ENCODE measurements around the gene BLMH.

The BLMH gene

DNA sequence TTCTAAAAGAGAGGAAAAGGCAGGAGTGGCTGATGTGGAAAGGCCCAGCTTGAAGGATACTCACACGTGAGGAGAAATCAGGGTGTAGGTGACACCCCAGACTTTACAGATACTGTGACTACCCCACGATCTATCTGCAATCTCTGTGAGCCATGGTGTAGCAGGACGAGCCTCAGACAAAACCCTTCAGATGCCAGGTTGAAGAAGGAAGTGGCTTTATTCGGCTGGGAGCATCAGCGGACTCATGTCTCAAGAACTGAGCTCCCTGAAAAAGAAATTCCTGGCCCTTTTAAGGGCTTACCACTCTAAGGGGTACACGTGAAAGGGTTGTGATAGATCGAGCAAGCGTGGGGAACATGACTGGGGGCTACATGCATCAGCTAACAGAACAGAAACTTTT, 51.6 kb downstream of the BLMH start:
- peaks cover 9% of the 10 kb centered on the region for H3K4me1 ChIP-seq (ENCODE audit: insufficient read depth, insufficient read length)
- H3K27me3 ChIP-seq (ENCODE audit: insufficient read depth, insufficient read length) = peaks cover 45% of the 10 kb centered on the region
- no peak overlapping the region for H3K4me3 ChIP-seq (ENCODE audit: insufficient read length, low read depth)
- no peak for TF ChIP-seq ZNF274 (IDR thresholded peaks at IDR 0.05; ENCODE audit: low read depth, low read length)
- no peak for TF ChIP-seq YY1 (IDR thresholded peaks at IDR 0.05; ENCODE audit: insufficient read depth, insufficient read length)
- TF ChIP-seq SUZ12 (IDR thresholded peaks at IDR 0.05; ENCODE audit: extremely low read depth, insufficient read depth, insufficient read length) = no peak
- no peak for DNase-seq (ENCODE audit: low read depth, low spot score)
- H3K9me3 ChIP-seq (ENCODE audit: insufficient read depth, low read length) = peaks cover 8% of the 10 kb centered on the region; the same call in 1 of the 2 replicates
- no peak overlapping the region for H3K9ac ChIP-seq (ENCODE audit: insufficient read length, low read depth)
- H3K36me3 ChIP-seq (ENCODE audit: insufficient read depth, insufficient read length, low read length) = no peaks in the 10 kb centered on the region

DNA sequence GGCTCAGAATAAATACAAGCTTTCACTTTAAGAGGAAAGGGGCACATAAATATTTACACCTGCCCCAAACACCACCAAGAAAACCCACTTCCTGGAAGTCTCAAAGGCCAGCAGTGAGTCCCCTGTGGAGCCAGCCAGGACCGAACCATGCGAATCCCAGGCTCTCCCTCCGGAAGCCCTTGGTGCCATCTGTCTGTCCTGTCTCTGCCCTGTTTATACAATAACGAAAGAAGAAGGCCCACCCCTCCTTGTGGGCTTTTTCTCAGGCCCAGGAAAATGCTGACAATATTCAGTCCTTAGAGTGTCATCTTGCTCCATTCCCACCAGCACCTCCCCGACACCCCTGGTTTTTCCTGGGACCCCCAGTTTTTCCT, 52.7 kb downstream of the BLMH start:
- no peak overlapping the region for H3K9ac ChIP-seq (ENCODE audit: insufficient read length, low read depth)
- H3K4me3 ChIP-seq (ENCODE audit: insufficient read length, low read depth) = no peak overlapping the region
- H3K9me3 ChIP-seq (ENCODE audit: insufficient read depth, low read length) = peaks cover 8% of the 10 kb centered on the region; the same call in 1 of the 2 replicates
- peaks cover 56% of the 10 kb centered on the region for H3K27me3 ChIP-seq (ENCODE audit: insufficient read depth, insufficient read length)
- TF ChIP-seq SUZ12 (IDR thresholded peaks at IDR 0.05; ENCODE audit: extremely low read depth, insufficient read depth, insufficient read length) = no peak
- TF ChIP-seq ZNF274 (IDR thresholded peaks at IDR 0.05; ENCODE audit: low read depth, low read length) = no peak
- TF ChIP-seq YY1 (IDR thresholded peaks at IDR 0.05; ENCODE audit: insufficient read depth, insufficient read length) = no peak
- DNase-seq (ENCODE audit: low read depth, low spot score) = no peak
- no peaks in the 10 kb centered on the region for H3K36me3 ChIP-seq (ENCODE audit: insufficient read depth, insufficient read length, low read length)
- H3K4me1 ChIP-seq (ENCODE audit: insufficient read depth, insufficient read length) = peaks cover 9% of the 10 kb centered on the region

DNA sequence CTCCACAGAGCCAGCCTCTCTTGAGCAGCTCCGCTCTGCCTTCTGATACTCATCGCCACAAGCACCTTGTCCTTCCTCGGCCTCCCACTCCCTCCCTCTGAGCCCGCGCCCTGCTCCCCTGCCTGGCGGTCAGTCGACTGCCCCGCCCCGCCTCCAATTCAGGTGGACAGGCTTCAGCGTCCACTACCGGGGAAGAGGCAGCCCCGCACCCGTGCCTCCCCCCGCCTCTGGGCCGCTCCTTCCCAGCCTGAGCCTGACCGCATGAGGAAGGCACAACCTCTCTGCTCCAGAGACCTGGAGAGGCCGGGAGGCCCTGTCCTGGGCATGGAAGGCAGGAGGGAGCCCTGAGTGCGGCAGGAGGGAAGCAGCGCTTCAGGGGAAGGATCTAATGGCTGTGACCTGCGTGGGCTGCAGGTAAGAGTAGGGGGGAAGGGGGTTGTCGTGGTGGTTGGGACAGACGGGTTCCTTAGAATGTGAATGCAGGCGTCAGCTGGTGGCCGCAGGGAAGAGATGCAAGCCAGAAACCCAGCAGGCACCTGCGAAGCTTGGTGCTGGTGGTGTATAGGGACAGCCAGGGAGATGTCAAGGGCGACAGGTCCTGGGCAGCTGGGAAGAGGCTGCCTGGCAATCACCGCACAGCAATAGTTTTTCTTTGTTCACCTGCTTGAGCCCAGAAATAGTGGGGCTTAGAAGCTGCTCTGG, 53.2 kb downstream of the BLMH start:
- Histone ChIP-seq H3K4me3 (ENCODE audit: insufficient read length, low read depth) (peak overlapping the region; percentile 8), H3K9me3 (ENCODE audit: insufficient read depth, low read length) (peaks cover 8% of the 10 kb centered on the region; the same call in 1 of the 2 replicates), H3K4me1 (ENCODE audit: insufficient read depth, insufficient read length) (peaks cover 9% of the 10 kb centered on the region), H3K9ac (ENCODE audit: insufficient read length, low read depth) (peak overlapping the region; percentile 2), H3K27me3 (ENCODE audit: insufficient read depth, insufficient read length) (peaks cover 61% of the 10 kb centered on the region), H3K36me3 (ENCODE audit: insufficient read depth, insufficient read length, low read length) (no peaks in the 10 kb centered on the region)
- TF ChIP-seq YY1 (IDR thresholded peaks at IDR 0.05; ENCODE audit: insufficient read depth, insufficient read length) = no peak
- no peak for TF ChIP-seq SUZ12 (IDR thresholded peaks at IDR 0.05; ENCODE audit: extremely low read depth, insufficient read depth, insufficient read length)
- no peak for TF ChIP-seq ZNF274 (IDR thresholded peaks at IDR 0.05; ENCODE audit: low read depth, low read length)
- DNase-seq (ENCODE audit: low read depth, low spot score) = no peak

DNA sequence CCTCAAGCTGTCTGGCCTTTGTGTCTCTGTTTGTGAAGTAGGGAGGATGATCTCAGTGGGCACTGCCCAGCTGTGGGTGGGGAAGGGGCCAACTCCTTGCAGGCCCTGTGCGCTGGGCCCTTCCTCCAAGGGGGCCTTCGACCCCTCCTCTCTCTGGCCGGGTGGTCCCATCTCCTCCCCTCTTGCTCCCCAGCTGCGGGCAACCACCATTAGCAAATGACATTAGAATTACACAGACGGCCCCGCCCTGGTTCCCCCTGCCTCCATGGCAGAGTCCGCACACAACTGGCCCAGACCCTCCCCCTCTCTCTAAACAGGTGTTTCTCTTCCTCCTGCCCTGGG, 53.8 kb downstream of the BLMH start:
- Histone ChIP-seq H3K4me3 (ENCODE audit: insufficient read length, low read depth) (no peak overlapping the region), H3K4me1 (ENCODE audit: insufficient read depth, insufficient read length) (peaks cover 9% of the 10 kb centered on the region), H3K9ac (ENCODE audit: insufficient read length, low read depth) (no peak overlapping the region), H3K9me3 (ENCODE audit: insufficient read depth, low read length) (peaks cover 8% of the 10 kb centered on the region; the same call in 1 of the 2 replicates), H3K36me3 (ENCODE audit: insufficient read depth, insufficient read length, low read length) (no peaks in the 10 kb centered on the region), H3K27me3 (ENCODE audit: insufficient read depth, insufficient read length) (peaks cover 67% of the 10 kb centered on the region)
- no peak for DNase-seq (ENCODE audit: low read depth, low spot score)
- TF ChIP-seq YY1 (IDR thresholded peaks at IDR 0.05; ENCODE audit: insufficient read depth, insufficient read length) (no peak), ZNF274 (IDR thresholded peaks at IDR 0.05; ENCODE audit: low read depth, low read length) (no peak), SUZ12 (IDR thresholded peaks at IDR 0.05; ENCODE audit: extremely low read depth, insufficient read depth, insufficient read length) (no peak)

DNA sequence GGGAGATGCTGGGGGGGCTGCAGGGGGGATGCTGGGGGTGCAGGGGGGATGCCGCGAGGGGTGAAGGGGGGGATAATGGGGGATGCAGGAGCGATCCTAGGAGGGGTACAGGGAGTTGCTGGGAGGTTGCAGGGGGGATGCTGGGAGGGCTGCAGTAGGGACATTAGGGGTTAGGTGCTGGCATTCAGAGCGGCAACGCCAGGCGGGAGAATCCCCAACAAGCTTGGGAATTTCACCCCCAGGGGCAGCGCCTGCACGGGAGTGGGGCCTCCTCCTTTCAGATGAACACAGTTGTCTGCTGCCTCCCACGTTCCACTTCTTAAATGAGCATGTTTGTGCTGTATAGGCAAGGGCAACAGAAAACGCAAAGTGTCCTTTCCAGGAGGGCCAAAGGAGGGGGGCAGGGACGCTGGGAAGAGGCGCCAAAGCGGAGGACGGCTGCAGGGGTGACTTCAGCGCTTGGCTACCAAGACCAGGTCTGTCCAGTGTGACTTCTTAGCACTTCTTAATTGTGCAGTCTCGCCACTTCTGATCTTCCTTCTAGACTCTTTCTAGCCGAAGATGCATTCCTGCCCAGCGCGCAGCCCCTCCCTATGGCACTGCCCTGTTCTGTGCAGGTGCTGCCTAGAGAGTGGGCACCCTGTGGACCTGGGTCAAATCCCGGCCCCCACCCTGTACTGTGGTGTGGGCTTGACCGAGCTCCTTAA, 54.3 kb downstream of the BLMH start:
- peaks cover 8% of the 10 kb centered on the region; the same call in 1 of the 2 replicates for H3K9me3 ChIP-seq (ENCODE audit: insufficient read depth, low read length)
- H3K36me3 ChIP-seq (ENCODE audit: insufficient read depth, insufficient read length, low read length) = no peaks in the 10 kb centered on the region
- no peak overlapping the region for H3K4me3 ChIP-seq (ENCODE audit: insufficient read length, low read depth)
- no peak for DNase-seq (ENCODE audit: low read depth, low spot score)
- no peak overlapping the region for H3K9ac ChIP-seq (ENCODE audit: insufficient read length, low read depth)
- peaks cover 9% of the 10 kb centered on the region for H3K4me1 ChIP-seq (ENCODE audit: insufficient read depth, insufficient read length)
- peaks cover 69% of the 10 kb centered on the region for H3K27me3 ChIP-seq (ENCODE audit: insufficient read depth, insufficient read length)
- TF ChIP-seq SUZ12 (IDR thresholded peaks at IDR 0.05; ENCODE audit: extremely low read depth, insufficient read depth, insufficient read length) = no peak
- no peak for TF ChIP-seq ZNF274 (IDR thresholded peaks at IDR 0.05; ENCODE audit: low read depth, low read length)
- no peak for TF ChIP-seq YY1 (IDR thresholded peaks at IDR 0.05; ENCODE audit: insufficient read depth, insufficient read length)

DNA sequence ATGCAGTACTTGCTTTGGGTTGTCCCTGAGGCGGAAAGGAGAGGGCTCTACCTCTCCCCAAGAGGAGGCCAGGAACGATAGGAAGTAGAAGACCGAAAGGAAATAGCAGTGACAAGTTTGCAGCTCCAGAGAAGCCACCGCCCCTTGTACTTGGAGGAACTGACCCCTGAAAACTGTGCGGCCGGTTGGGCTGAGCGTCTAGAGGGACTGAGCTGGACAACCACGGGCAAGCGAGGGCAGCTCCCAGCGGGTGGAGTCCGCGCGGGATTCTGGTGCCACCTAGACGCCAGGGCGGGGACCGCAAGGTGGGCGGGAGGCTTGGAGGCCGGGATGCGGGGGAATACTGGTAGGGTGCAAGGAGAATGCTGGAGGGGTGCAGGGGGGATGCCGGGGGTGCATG, 55.0 kb downstream of the BLMH start:
- Histone ChIP-seq H3K4me1 (ENCODE audit: insufficient read depth, insufficient read length) (peaks cover 9% of the 10 kb centered on the region), H3K27me3 (ENCODE audit: insufficient read depth, insufficient read length) (peaks cover 69% of the 10 kb centered on the region), H3K9me3 (ENCODE audit: insufficient read depth, low read length) (peaks cover 8% of the 10 kb centered on the region; the same call in 1 of the 2 replicates), H3K36me3 (ENCODE audit: insufficient read depth, insufficient read length, low read length) (no peaks in the 10 kb centered on the region), H3K4me3 (ENCODE audit: insufficient read length, low read depth) (no peak overlapping the region), H3K9ac (ENCODE audit: insufficient read length, low read depth) (no peak overlapping the region)
- no peak for DNase-seq (ENCODE audit: low read depth, low spot score)
- TF ChIP-seq YY1 (IDR thresholded peaks at IDR 0.05; ENCODE audit: insufficient read depth, insufficient read length) = no peak
- no peak for TF ChIP-seq ZNF274 (IDR thresholded peaks at IDR 0.05; ENCODE audit: low read depth, low read length)

DNA sequence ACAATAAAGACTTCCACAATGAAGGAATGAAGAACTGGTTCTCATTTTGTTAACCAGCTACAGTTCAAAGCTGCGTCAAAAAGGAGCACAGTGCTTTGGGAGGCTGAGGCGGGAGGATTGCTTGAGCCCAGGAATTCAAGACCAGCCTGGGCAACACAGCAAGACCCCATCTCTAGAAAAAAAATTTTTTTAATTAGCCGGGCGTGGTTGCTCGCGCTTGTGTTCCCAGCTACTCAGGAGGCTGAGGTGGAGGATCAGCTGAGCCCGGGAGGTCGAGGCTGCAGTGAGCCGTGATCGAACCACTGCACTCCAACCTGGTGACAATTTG, 55.5 kb downstream of the BLMH start:
- H3K4me3 ChIP-seq (ENCODE audit: insufficient read length, low read depth) = no peak overlapping the region
- H3K4me1 ChIP-seq (ENCODE audit: insufficient read depth, insufficient read length) = peaks cover 9% of the 10 kb centered on the region
- DNase-seq (ENCODE audit: low read depth, low spot score) = no peak
- peaks cover 8% of the 10 kb centered on the region; the same call in 1 of the 2 replicates for H3K9me3 ChIP-seq (ENCODE audit: insufficient read depth, low read length)
- no peaks in the 10 kb centered on the region for H3K36me3 ChIP-seq (ENCODE audit: insufficient read depth, insufficient read length, low read length)
- H3K9ac ChIP-seq (ENCODE audit: insufficient read length, low read depth) = no peak overlapping the region
- TF ChIP-seq ZNF274 (IDR thresholded peaks at IDR 0.05; ENCODE audit: low read depth, low read length) (no peak), YY1 (IDR thresholded peaks at IDR 0.05; ENCODE audit: insufficient read depth, insufficient read length) (no peak), SUZ12 (IDR thresholded peaks at IDR 0.05; ENCODE audit: extremely low read depth, insufficient read depth, insufficient read length) (no peak)
- peaks cover 69% of the 10 kb centered on the region for H3K27me3 ChIP-seq (ENCODE audit: insufficient read depth, insufficient read length)

All from NT2/D1 (cell line).